Measurements from ENCODE around the gene BRAF. TPM values are rescaled to one million over a fixed set of nuclear protein-coding genes. Genes with fewer than 3 reads are reported as not detected.
"Not testable (repeated sequence)": the region's sequence is repeated elsewhere in the genome, so short reads cannot be mapped to it uniquely, and the experiment has no call there.

BRAF gene
- total RNA-seq, 2 donors from 2014 or later: 20.0 to 23.4 TPM

DNA sequence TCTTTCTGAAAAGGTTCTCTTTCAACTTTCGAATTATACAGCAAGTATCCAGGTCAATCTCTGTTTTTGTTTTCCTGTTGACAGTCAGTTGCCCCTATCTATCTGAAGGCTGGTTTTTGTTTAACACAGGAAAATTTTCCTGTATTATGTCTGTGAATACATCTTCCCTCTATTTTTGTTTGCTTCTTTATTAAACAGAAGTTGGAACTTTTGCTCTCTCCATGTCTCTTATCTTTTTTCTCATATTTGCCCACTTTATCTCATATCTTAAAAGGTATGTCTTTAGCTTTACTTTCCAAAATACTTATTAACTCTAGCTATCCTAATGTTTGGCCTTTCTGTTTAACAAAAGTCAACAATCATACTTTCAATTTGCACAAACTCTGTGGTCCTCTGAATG lies 95.0 kb downstream of the BRAF start:
- ATAC-seq (no peak), DNase-seq (no peak)
- intact Hi-C loops (cut with DNase I): loop anchor here in 1 of 2 donors (10.0 kb wide), 1 partner anchor 85 kb away; no protein-coding TSS in a partner anchor

DNA sequence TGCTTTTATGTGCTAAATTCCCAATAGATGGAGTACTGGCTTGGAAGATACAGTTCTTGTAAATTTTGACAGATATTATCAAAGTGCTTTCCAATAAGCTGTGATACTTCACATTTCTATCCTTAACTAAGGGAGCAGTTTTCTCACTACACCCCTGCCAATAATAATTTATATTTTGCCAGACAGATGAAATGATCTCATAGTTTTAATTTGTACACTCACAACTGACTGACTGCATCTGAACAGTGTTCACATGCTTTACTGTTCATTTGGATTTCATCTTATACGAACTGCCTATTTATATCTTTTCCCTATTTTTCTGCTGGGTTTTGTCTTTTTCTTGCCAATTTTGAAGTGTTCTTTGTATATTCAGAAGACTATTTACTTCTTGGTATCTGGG lies 96.0 kb downstream of the BRAF start:
- no peak for ATAC-seq
- no peak for DNase-seq
- intact Hi-C loops (cut with DNase I): loop anchor here in 1 of 2 donors (10.0 kb wide), 1 partner anchor 86 kb away; no protein-coding TSS in a partner anchor

DNA sequence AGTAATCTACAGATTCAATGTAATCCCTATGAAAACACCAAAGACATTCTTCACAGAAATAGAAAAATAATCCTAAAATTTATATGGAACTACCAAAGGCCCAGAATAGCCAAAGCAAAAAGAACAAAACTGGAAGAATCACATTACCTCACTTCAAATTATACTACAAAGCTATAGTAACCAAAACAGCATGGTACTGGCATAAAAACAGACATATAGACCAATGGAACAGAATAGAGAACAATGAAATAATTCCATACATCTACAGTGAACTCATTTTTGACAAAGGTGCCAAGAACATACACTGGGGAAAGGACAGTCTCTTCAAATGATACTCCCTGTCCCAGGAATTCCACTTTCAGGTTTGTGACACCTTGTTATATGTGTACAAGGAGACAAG lies 107.3 kb downstream of the BRAF start:
- not testable (repeated sequence) for ATAC-seq, DNase-seq
- intact Hi-C loops (cut with DNase I): loop anchor here in 1 of 2 donors (5.0 to 10.0 kb wide), 2 partner anchors 97 to 195 kb away; partner anchors contain the start of gene MRPS33

DNA sequence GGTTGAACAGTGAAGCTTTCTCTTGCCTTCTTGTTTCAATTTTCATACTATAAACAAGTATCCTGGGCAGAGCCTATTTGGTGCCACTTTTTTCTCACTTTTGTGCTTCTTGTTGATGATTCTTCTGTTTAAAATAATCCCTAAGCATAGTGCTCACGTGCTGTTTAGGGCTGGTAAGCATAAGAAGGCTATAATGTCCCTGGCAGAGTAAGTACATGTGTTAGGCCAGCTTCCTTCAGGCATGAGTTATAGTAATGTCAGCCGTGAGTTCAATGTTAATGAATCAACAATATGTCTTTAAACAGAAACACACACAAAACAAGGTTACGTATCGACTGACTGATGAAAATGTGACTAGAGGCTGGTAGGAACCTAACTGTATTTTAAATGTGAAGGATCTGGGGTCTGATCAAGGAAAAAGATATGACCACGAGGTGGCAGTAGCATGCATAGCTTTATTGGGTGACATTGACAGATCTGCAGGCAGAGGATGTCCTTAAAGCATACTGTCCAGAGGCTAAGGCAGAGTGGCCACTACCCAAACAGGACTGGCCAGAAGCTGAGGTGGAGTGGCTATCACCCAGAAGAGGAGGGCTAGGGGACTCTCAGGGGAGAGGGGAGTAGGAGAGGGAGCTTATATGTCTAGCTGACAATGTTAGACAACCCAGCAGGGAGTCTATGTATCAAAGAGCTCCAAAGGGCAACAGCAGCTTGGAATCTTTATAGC lies 113.7 kb downstream of the BRAF start:
- ATAC-seq (peak; percentile 86 to 93), DNase-seq (peak; percentile 21)
- intact Hi-C loops (cut with DNase I): loop anchor here in 1 of 2 donors (10.0 kb wide), 1 partner anchor 104 kb away; no protein-coding TSS in a partner anchor

DNA sequence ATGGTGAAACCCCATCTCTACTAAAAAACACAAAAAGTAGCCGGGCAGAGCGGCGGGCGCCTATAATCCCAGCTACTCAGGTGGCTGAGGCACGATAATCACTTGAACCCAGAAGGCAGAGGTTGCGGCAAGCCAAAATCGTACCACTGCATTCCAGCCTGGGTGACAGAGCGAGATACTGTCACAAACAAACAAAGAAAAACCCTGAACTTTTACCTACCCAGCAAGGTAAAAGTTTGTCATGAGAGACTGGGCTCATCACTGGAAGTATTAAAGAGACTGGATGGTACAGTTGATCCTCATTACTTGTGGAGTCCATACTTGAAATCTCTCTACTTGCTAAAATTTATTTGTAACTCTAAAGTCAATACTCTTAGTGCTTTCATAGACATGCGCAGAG lies 114.3 kb downstream of the BRAF start:
- DNase-seq (no peak), ATAC-seq (no peak)
- intact Hi-C loops (cut with DNase I): loop anchor here in 1 of 2 donors (10.0 kb wide), 1 partner anchor 104 kb away; no protein-coding TSS in a partner anchor

DNA sequence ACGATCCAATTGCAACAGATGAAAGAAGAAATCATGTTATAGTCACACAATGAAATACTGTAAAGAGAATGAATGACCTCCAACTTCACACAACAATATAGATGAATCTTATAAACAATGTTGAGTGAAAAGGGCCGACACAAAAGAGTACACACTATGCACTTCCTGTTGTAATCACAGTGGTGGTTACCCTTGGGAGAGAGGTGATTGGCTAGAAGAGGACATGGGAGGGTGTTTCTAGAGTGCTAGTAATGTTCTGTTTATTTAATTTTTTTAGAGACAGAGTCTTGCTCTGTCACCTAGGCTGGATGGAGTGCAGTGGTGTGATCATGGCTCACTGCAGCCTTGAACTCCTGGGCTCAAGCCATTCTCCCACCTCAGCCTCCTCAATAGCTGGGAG lies 145.8 kb downstream of the BRAF start:
- intact Hi-C loops (cut with DNase I): no loop called here
- ATAC-seq: no peak

DNA sequence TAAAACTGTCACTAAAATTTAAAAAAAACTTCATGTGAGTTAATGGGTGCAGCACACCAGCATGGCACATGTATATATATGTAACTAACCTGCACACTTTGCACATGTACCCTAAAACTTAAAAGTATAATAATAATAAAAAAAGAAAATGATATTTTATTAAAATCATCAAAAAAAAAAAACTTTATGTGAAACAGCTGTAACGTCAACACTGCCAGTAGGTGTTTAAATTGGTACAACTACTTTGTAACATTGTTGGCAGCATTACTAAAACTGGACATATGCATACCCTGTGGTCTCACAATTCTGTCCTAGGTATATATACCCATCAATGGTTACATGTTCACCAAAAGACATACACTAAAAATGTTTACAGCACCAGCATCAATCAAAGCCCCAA lies 146.2 kb downstream of the BRAF start:
- ATAC-seq (no peak), DNase-seq (no peak)
- intact Hi-C loops (cut with DNase I): no loop called here

More for the DNA sequence above, 145.8 kb downstream of the BRAF start:
- DNase-seq: no peak

DNA sequence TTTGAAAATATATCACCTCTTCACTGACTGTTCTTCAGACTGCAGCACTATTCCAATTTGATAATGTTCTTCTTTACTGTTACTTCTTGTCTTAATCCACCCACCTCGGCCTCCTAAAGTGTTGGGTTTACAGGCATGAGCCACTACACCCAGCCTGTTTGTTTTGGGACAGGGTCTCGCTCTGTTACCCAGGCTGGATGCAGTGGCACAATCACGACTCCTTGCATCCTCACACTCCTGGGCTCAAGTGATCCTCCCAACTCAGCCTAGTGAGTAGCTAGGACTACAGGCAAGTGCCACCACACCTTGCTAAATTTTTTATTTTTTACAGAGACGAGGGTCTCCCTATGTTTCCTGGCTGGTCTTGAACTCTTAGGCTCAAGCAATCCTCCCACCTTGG lies 150.4 kb downstream of the BRAF start:
- DNase-seq: no peak
- ATAC-seq: no peak
- intact Hi-C loops (cut with DNase I): no loop called here

DNA sequence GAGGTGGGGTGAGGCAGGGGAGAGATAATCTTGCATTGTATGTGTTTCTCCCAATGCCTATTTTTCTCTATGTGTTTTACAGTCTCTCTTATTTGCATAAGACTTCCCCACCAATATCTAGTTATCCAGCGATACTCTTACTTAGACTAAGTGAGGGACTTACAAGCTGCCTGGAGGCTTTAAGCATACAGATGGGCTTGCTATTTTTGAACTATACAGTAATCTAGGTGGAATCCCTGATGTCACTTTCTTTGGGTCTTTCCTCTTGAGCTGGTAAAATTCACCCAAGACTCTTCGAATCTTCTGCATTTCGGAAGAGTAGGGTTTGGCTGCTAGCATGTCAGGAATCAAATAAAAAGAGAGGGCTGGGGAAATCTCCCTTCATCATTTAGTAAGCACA lies 151.6 kb downstream of the BRAF start:
- intact Hi-C loops (cut with DNase I): no loop called here
- no peak for DNase-seq

DNA sequence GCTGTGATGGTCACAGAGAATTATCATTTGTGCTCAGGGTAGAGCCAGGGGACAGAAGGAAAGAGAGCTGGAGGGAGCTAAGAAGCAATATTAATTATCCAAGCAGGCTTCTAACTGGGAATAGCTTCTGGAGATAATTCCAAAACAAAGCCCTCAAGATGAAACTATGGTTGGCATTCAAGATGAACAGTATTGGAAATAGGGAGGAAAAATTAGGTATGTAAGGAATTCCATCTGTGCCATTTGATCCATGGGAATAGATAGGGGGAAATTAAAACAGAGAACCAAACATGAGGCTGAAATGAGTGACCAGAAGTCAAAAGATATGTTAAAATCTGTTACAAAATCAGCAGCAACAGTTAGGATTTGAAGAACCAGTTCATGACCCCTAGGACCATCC lies 152.9 kb downstream of the BRAF start:
- ATAC-seq (no peak), DNase-seq (no peak)
- intact Hi-C loops (cut with DNase I): no loop called here

More for the DNA sequence above, 151.6 kb downstream of the BRAF start:
- ATAC-seq: peak in 1 of 2 donors; percentile 35

DNA sequence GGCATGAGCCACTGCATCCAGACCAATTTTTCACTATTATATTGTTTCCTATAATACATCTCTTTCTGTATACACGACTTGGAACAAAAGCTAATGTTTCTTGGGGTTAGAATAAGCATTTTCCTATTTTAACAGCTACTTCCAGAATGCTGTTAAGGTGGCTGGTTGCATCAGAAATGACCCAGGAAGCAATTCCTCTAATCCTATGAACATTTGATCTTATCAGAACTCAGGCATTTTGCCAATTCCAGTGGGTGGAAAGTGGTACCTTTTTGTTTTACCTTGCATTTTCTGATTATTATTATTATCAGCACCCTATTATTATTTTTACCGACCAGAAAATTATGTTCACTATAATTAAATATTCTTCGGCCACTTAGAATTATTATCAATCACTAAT lies 154.9 kb downstream of the BRAF start:
- ATAC-seq (no peak), DNase-seq (no peak)
- intact Hi-C loops (cut with DNase I): no loop called here

DNA sequence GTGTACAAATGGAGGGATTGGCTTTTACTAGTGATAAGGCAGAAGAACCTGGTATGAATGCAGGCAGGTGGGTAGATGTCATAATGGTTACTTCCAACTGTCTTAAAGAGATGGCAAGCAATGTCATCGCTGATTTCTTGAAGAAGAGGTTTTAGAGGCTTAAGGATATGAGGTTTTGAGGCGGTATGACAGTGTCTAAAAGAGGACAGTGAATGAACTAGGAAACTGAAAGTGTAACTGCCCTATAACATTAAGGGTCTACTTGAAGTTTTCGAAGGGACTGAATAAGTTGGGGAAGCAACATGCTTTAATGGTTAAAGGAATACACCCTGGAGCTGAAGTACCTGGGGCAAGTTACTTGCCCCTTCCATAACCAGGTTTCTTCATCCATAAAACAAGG lies 157.3 kb downstream of the BRAF start:
- DNase-seq: no peak
- intact Hi-C loops (cut with DNase I): no loop called here
- ATAC-seq: no peak

DNA sequence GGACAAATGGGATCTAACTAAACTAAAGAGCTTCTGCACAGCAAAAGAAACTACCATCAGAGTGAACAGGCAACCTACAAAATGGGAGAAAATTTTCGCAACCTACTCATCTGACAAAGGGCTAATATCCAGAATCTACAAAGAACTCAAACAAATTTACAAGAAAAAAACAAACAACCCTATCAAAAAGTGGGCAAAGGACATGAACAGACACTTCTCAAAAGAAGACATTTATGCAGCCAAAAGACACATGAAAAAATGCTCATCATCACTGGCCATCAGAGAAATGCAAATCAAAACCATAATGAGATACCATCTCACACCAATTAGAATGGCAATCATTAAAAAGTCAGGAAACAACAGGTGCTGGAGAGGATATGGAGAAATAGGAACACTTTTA lies 159.3 kb downstream of the BRAF start:
- intact Hi-C loops (cut with DNase I); ATAC-seq; DNase-seq: not testable (repeated sequence)

DNA sequence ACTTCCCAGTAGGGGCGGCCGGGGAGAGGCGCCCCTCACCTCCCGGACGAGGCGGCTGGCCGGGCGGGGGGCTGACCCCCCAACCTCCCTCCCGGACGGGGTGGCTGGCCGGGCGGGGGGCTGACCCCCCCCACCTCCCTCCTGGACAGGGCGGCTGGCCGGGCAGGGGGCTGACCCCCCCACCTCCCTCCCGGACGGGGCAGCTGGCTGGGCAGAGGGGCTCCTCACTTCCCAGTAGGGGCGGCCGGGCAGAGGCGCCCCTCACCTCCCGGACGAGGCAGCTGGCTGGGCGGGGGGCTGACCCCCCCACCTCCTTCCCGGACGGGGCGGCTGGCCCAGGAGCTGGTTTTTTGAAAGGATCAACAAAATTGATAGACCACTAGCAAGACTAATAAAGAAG lies 161.6 kb downstream of the BRAF start:
- DNase-seq; ATAC-seq; intact Hi-C loops (cut with DNase I): not testable (repeated sequence)

DNA sequence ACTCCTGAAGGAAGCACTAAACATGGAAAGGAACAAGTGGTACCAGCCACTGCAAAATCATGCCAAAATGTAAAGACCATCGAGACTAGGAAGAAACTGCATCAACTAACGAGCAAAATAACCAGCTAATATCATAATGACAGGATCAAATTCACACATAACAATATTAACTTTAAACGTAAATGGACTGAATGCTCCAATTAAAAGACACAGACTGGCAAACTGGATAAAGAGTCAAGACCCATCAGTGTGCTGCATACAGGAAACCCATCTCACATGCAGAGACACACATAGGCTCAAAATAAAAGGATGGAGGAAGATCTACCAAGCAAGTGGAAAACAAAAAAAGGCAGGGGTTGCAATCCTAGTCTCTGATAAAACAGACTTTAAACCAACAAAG lies 163.4 kb downstream of the BRAF start:
- intact Hi-C loops (cut with DNase I): not testable (repeated sequence)

DNA sequence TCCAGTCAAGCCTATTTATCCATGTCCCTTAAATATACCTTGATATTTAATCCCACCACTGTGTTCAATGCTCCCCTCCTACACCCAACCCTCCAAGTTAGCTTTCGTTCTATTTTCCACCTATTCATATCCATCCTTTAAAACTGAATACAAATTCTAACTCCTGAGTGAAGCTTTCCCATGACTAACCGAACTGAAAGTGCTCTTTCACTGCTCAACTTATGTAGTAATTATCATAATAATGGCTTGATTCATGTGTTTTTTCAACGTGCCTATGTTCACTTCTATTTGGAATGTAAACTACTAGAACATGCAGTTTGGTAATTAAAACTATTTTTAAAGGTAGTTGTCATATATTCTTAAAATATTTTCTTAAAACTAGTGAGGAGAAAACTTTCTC lies 170.2 kb downstream of the BRAF start:
- ATAC-seq (no peak), DNase-seq (no peak)
- intact Hi-C loops (cut with DNase I): no loop called here

More for the DNA sequence above, 163.4 kb downstream of the BRAF start:
- not testable (repeated sequence) for DNase-seq, ATAC-seq

DNA sequence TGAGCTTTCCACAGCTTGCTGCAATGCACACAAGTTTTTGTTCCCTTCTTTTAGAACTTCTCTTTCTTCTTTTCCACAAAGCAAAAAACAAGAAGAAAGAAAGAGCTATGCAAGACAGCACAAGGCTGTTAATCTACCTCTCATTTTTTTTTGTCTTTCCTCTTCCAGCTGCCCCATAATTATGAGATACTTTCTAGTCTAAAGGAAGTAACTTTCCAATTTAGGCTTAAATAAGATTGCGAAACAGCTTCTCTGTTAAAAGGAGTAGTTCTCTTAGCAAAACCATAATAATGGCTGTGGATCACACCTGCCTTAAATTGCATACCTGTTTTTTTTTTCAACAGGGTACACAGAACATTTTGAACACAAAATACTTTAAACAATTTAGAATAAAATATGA lies 172.2 kb downstream of the BRAF start:
- ATAC-seq (no peak), DNase-seq (no peak)
- intact Hi-C loops (cut with DNase I): no loop called here

DNA sequence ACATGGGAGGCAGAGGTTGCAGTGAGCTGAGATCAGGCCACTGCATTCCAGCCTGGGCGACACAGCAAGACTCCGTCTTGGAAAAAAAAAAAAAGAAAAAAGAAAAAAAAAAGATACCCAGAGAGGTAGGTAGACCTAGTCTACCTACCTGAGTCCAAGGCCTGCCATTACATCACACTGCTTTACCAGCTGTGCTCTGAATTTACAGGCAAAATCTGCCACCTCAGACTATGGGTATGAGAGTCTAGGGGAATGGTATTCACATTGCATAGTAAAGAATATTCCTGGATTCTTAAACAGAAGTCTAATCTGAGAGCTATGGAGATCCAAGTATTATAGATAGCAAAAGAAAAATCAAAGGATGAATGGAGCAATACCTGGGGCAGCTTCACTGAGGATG lies 178.0 kb downstream of the BRAF start:
- intact Hi-C loops (cut with DNase I): no loop called here
- ATAC-seq (no peak), DNase-seq (no peak)

DNA sequence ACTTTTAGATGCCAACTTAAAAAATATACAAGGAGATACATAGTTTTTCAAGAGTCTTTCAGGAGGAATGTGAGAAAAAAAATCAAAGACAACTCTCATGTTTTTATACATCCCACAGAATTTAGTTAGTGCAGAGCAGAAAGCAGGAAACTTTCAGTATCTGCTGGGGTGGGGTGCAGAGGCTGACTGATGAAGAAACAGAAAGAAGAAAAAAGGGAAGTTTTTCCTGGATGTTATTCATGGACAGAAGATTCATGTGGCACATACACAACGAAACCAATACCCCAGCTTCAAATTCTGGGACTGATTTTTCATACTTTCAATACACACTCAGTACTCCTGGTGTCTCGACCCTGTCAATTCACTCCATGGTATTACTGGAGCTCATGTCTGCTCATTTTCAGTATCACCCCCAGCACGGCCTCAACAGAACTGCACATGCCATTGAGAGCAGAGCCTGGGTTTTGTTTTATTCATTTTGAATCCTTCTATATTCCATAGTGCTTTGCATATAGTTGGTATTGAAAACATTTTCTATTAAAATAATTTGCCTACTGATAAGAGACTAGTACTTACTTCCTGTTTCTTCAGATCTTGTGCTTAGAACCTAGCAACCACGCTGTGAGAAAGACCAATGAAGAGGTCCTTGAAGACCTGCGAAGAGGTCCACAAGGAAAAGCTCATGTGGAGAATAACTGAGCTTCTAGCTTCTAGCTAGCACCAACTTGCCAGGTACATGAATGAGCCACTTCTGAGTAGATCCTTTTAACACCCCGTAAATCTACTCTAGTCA lies 179.3 kb downstream of the BRAF start:
- ATAC-seq: no peak

DNA sequence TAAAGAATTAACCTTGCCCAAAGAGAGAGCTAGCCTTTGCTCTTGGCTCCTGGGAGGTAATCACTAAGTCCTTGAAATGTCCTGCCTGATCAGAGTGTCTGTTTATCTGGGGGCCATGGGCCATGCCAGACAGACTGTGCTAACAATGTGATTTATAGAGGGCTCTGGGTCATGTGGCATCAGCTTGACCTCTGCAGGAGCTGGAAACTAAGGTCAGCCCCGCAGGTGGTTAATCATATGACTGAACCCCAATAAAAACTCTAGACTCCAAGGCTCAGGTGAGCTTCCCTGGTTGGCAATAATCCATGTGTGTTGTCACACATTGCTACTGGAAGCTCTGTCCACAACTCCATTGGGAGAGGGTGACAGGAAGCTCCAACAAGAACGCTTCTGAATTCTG lies 180.7 kb downstream of the BRAF start:
- ATAC-seq: no peak
- intact Hi-C loops (cut with DNase I): no loop called here
- no peak for DNase-seq

More for the DNA sequence above, 179.3 kb downstream of the BRAF start:
- intact Hi-C loops (cut with DNase I): no loop called here
- no peak for DNase-seq

All from left cardiac atrium (tissue), 4 donors.